IMR-90 (cell line): ENCODE data around the gene EPC1. TPM values are rescaled to one million over a fixed set of nuclear protein-coding genes. Genes with fewer than 3 reads are reported as not detected.

Source experiments
- ATAC-seq: fragments of 200-7000 bp; cut with Tn5 transposase; 2 replicates; pipeline ENCODE4 v1.9.1; 2020; ENCODE audit warnings: low read depth, mild to moderate bottlenecking, moderate library complexity
- BruUV-seq: library from RNA; stranded (reverse); fragments of 400-500 nt; replicated peaks from 2 replicates; lab custom pipeline; 2021; lab: Mats Ljungman, UMichigan
- CTCF ChIA-PET: fragments of 300-600 bp; formaldehyde crosslinking; extraction: SDS; loops from one replicate; lab custom pipeline; 2021; ENCODE audit warnings: antibody characterized with exemption; lab: Yijun Ruan, JAX
- POLR2A ChIA-PET: fragments of 300-600 bp; sonication (Branson Sonifier 250); formaldehyde crosslinking; loops from one replicate; lab custom pipeline; 2022; ENCODE audit warnings: antibody characterized with exemption; ENCODE audit not compliant: unreplicated experiment; lab: Charles Lee
- DNase-seq: peaks from one replicate; pipeline ENCODE4 v3.0.0; 2013
- H2AFZ ChIP-seq: replicated peaks from 2 replicates; pipeline ENCODE3; 2013; ENCODE audit warnings: low read length, mild to moderate bottlenecking; ENCODE audit not compliant: poor library complexity
- H2AK5ac ChIP-seq: 2 replicates; pipeline ENCODE4 v1.6.1; 2013; ENCODE audit warnings: low read depth, low read length, inconsistent platforms
- H2AK9ac ChIP-seq: replicated peaks from 2 replicates; pipeline ENCODE3; 2013; ENCODE audit warnings: mild to moderate bottlenecking, low read depth, low read length, moderate library complexity; ENCODE audit not compliant: poor library complexity
- H2BK120ac ChIP-seq: 2 replicates; pipeline ENCODE4 v1.6.1; 2013; ENCODE audit warnings: low read depth, low read length, inconsistent platforms
- H2BK15ac ChIP-seq: 3 replicates; pipeline ENCODE4 v1.6.1; 2013; ENCODE audit warnings: low read depth, low read length, inconsistent platforms
- H2BK20ac ChIP-seq: 2 replicates; pipeline ENCODE4 v1.6.1; 2013; ENCODE audit warnings: low read depth, mild to moderate bottlenecking, inconsistent platforms, low read length, moderate library complexity
- H2BK5ac ChIP-seq: 2 replicates; pipeline ENCODE4 v1.6.1; 2013; ENCODE audit warnings: mild to moderate bottlenecking, low read depth, low read length, inconsistent platforms; ENCODE audit not compliant: poor library complexity, severe bottlenecking
- H3K14ac ChIP-seq: replicated peaks from 2 replicates; pipeline ENCODE4 v1.6.1; 2013; ENCODE audit warnings: low read depth, low read length, inconsistent platforms
- H3K18ac ChIP-seq: 2 replicates; pipeline ENCODE4 v1.6.1; 2013; ENCODE audit warnings: low read depth, low read length, control low read depth
- H3K23ac ChIP-seq: 2 replicates; pipeline ENCODE4 v1.6.1; 2013; ENCODE audit warnings: low read depth, low read length, inconsistent platforms
- H3K27ac ChIP-seq: 2 replicates; pipeline ENCODE4 v1.5.1; 2013; ENCODE audit warnings: mild to moderate bottlenecking, control low read depth, low read length; ENCODE audit not compliant: insufficient read depth
- H3K27me3 ChIP-seq: 2 replicates; pipeline ENCODE4 v1.6.1; 2013; ENCODE audit warnings: low read length; ENCODE audit not compliant: control insufficient read depth, insufficient read depth
- H3K36me3 ChIP-seq: 2 replicates; pipeline ENCODE4 v1.6.1; 2013; ENCODE audit warnings: low read length, mixed read lengths; ENCODE audit not compliant: control insufficient read depth, insufficient read depth
- H3K4ac ChIP-seq: 2 replicates; pipeline ENCODE4 v1.6.1; 2013; ENCODE audit warnings: low read depth, low read length, inconsistent platforms
- H3K4me1 ChIP-seq: 2 replicates; pipeline ENCODE4 v1.6.1; 2013; ENCODE audit warnings: low read length, mixed read lengths; ENCODE audit not compliant: control insufficient read depth, insufficient read depth
- H3K4me2 ChIP-seq: 2 replicates; pipeline ENCODE4 v1.6.1; 2013; ENCODE audit warnings: low read depth, mild to moderate bottlenecking, control low read depth, low read length, moderate library complexity
- H3K4me3 ChIP-seq: 2 replicates; pipeline ENCODE4 v1.5.1; 2013; ENCODE audit warnings: low read depth, mild to moderate bottlenecking, control low read depth, low read length, moderate library complexity; ENCODE audit not compliant: insufficient read depth
- H3K56ac ChIP-seq: 2 replicates; pipeline ENCODE4 v1.6.1; 2013; ENCODE audit warnings: low read length, inconsistent platforms; ENCODE audit not compliant: insufficient read depth; ENCODE audit errors: extremely low read depth
- H3K79me1 ChIP-seq, 2 experiments: 2 replicates each; pipeline ENCODE4 v1.6.1; 2013; ENCODE audit warnings: low read length in 2 of 2, inconsistent platforms in 1 of 2, low read depth in 1 of 2
- H3K9ac ChIP-seq: 2 replicates; pipeline ENCODE4 v1.6.1; 2013; ENCODE audit warnings: low read depth, low read length, control low read depth
- H3K9me1 ChIP-seq: 2 replicates; pipeline ENCODE4 v1.6.1; 2013; ENCODE audit warnings: low read length, inconsistent platforms; ENCODE audit not compliant: insufficient read depth
- H3K9me3 ChIP-seq: 2 replicates; pipeline ENCODE4 v1.6.1; 2013; ENCODE audit warnings: low read length; ENCODE audit not compliant: control insufficient read depth, insufficient read depth
- H4K20me1 ChIP-seq: 2 replicates; pipeline ENCODE4 v1.6.1; 2013; ENCODE audit warnings: low read length, inconsistent platforms; ENCODE audit not compliant: insufficient read depth
- H4K5ac ChIP-seq: 2 replicates; pipeline ENCODE4 v1.6.1; 2013; ENCODE audit warnings: mild to moderate bottlenecking, low read depth, low read length, control low read depth
- H4K8ac ChIP-seq, 2 experiments: 2 replicates each; pipeline ENCODE4 v1.6.1; 2013; ENCODE audit warnings: low read depth in 2 of 2, low read length in 2 of 2, control low read depth in 1 of 2, inconsistent platforms in 1 of 2
- H4K91ac ChIP-seq: 2 replicates; pipeline ENCODE4 v1.6.1; 2013; ENCODE audit warnings: low read depth, low read length, inconsistent platforms; ENCODE audit not compliant: insufficient read depth
- BHLHE40 ChIP-seq: fragments of 150-350 bp; IDR thresholded peaks from 2 replicates; pipeline ENCODE4 v1.6.1; 2016; ENCODE audit warnings: mild to moderate bottlenecking, low read depth, low read length
- CEBPB ChIP-seq: IDR thresholded peaks from 2 replicates; pipeline ENCODE4 v1.6.1; 2012; ENCODE audit warnings: low read depth, low read length, improper control_type of control experiment
- MAFK ChIP-seq: IDR thresholded peaks from 2 replicates; pipeline ENCODE4 v1.6.1; 2012; ENCODE audit warnings: low read depth, low read length, improper control_type of control experiment
- MXI1 ChIP-seq: IDR thresholded peaks from 2 replicates; pipeline ENCODE4 v1.6.1; 2012; ENCODE audit warnings: low read depth, mild to moderate bottlenecking, low read length, moderate library complexity, borderline replicate concordance
- NFE2L2 ChIP-seq: fragments of 150-350 bp; IDR thresholded peaks from 2 replicates; pipeline ENCODE4 v1.6.1; 2016; ENCODE audit warnings: low read depth, mild to moderate bottlenecking, low read length
- RCOR1 ChIP-seq: IDR thresholded peaks from 2 replicates; pipeline ENCODE4 v1.6.1; 2012; ENCODE audit warnings: mild to moderate bottlenecking, low read length, improper control_type of control experiment; ENCODE audit not compliant: insufficient replicate concordance
- WGBS, 2 experiments: methylation state at CpG; one replicate each; pipeline versions ENCODE4 v1.1.5 to v1.1.7; 2013; ENCODE audit warnings: missing lambda C conversion rate in 2 of 2; ENCODE audit not compliant: insufficient read length in 1 of 2; ENCODE audit errors: extremely low coverage in 2 of 2; 5-methylcytosine and 5-hydroxymethylcytosine counted together
- dilution Hi-C: fragments of 300-500 bp; cut with HindIII; formaldehyde crosslinking; loops from one replicate; pipeline ENCODE4 v1.14.3; 2018; ENCODE audit warnings: low sequenced_read_pairs; ENCODE audit not compliant: unreplicated experiment
- in situ Hi-C: fragments of 300-500 bp; cut with MboI; formaldehyde crosslinking; loops from 3 replicates; pipeline ENCODE4 v1.14.3; 2019; ENCODE audit warnings: low sequenced_read_pairs, inconsistent platforms, mixed read lengths
- intact Hi-C: fragments of 100-400 bp; cut with micrococcal nuclease; formaldehyde crosslinking; loops from 2 replicates; pipeline ENCODE4 v1.10.0; 2022
- polyA plus RNA-seq, 3 experiments: library from polyadenylated mRNA; depleted of rRNA; stranded (reverse); fragments of >200 nt; gene quantifications; 2 replicates each; pipeline ENCODE4 v1.2.3, GENCODE V29; 2012; ENCODE audit warnings: low replicate concordance in 1 of 3
- total RNA-seq: library from RNA; depleted of rRNA; stranded (reverse); fragments of >200 nt; gene quantifications from 2 replicates; pipeline ENCODE4 v1.2.3, GENCODE V29; 2012

EPC1 gene
- total and polyA plus RNA-seq, 2 of the 4 experiments (the other 2 are of a cell fraction), result 21.9 to 23.5 TPM

DNA sequence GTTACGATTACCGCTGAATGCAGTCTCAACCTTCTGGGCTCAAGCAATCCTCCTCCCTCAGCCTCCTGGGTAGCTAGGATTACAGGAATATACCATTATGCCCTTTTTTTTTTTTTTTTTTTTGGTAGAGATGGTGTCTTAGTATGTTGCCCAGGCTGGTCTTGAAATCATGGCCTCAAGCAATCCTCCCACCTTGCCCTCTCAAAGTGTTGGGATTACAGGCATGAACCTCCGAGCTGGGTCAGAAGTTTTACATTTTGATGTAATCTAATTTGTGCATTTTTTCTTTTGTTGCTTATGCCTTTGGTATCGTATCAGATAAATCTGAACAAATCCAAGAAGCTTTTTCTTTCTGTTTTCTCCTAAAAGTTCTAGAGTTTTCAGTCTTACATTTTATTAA lies 87.4 kb downstream of the EPC1 start:
- H3K36me3 ChIP-seq, result no peaks in the 10 kb centered on the region
- TF ChIP-seq CEBPB, result no peak
- TF ChIP-seq MAFK, result no peak
- TF ChIP-seq MXI1, result no peak
- TF ChIP-seq NFE2L2, result no peak
- no peak for TF ChIP-seq RCOR1
- TF ChIP-seq BHLHE40, result no peak
- no peak overlapping the region for H2BK5ac ChIP-seq
- no peak overlapping the region for H3K27ac ChIP-seq
- H4K91ac ChIP-seq, result no peak overlapping the region
- no peak overlapping the region for H3K23ac ChIP-seq
- no peaks in the 10 kb centered on the region for H4K20me1 ChIP-seq
- no peaks in the 10 kb centered on the region for H3K9me1 ChIP-seq
- H4K8ac ChIP-seq, result no peak overlapping the region
- H3K4me3 ChIP-seq, result no peak overlapping the region
- no peak overlapping the region for H3K4ac ChIP-seq
- dilution Hi-C loops, result no loop called here
- DNase-seq (no peak), ATAC-seq (no peak)
- H3K9ac ChIP-seq, result no peak overlapping the region
- no peaks in the 10 kb centered on the region for H3K79me1 ChIP-seq
- no peak overlapping the region for H2BK15ac ChIP-seq
- H3K9me3 ChIP-seq, result no peaks in the 10 kb centered on the region
- no peak overlapping the region for H3K56ac ChIP-seq
- intact Hi-C loops, result no loop called here
- H2BK20ac ChIP-seq, result no peak overlapping the region
- in situ Hi-C loops, result no loop called here
- no peak overlapping the region for H2AK9ac ChIP-seq
- BruUV-seq, result no TSS peak
- H4K5ac ChIP-seq, result no peak overlapping the region
- no peak overlapping the region for H2BK120ac ChIP-seq
- H3K4me1 ChIP-seq, result no peaks in the 10 kb centered on the region
- H2AK5ac ChIP-seq, result no peak overlapping the region
- H3K4me2 ChIP-seq, result no peak overlapping the region
- POLR2A ChIA-PET, result interaction anchor here (0.6 kb wide), 1 partner anchor 31 kb away, joined by 3 read pairs; no protein-coding TSS in a partner anchor
- no peak overlapping the region for H3K14ac ChIP-seq
- H3K27me3 ChIP-seq, result no peaks in the 10 kb centered on the region
- CTCF ChIA-PET, result no interaction called here
- WGBS, 2 experiments, result no CpG with 5 or more reads among the region's 4 CpGs
- H3K18ac ChIP-seq, result no peak overlapping the region
- H2AFZ ChIP-seq, result no peak overlapping the region
